Lung (tissue), 12 donors: ENCODE measurements around the gene ATRX. TPM values are rescaled to one million over a fixed set of nuclear protein-coding genes. Genes with fewer than 3 reads are reported as not detected.
"Not testable (repeated sequence)": the region's sequence is repeated elsewhere in the genome, so short reads cannot be mapped to it uniquely, and the experiment has no call there.

Experiments used
- ATAC-seq: fragments of 200-7000 bp; cut with Tn5 transposase; one replicate; pipeline ENCODE4 v1.9.1; 2020; ENCODE audit warnings: moderate number of reproducible peaks; ENCODE audit not compliant: insufficient read depth, low FRiP score
- DNase-seq, 3 donors: peaks; one replicate each; pipeline ENCODE4 v3.0.0-alpha.2; 2013 to 2017
- H3K27ac ChIP-seq, 2 donors: one replicate each; pipeline ENCODE4 v1.5.1; 2013; ENCODE audit warnings: mild to moderate bottlenecking in 2 of 2, moderate library complexity in 2 of 2, control low read depth in 1 of 2, inconsistent platforms in 1 of 2, low read depth in 1 of 2, low read length in 1 of 2
- H3K27me3 ChIP-seq, 3 donors: one replicate each; pipeline ENCODE4 v1.5.1; 2013; ENCODE audit warnings: low read length in 2 of 3; ENCODE audit not compliant: control insufficient read depth in 3 of 3, insufficient read depth in 3 of 3
- H3K36me3 ChIP-seq, 4 donors: one replicate each; pipeline ENCODE4 v1.5.1; 2013; ENCODE audit warnings: low read length in 4 of 4, mild to moderate bottlenecking in 1 of 4, moderate library complexity in 1 of 4; ENCODE audit not compliant: control insufficient read depth in 4 of 4, insufficient read depth in 4 of 4
- H3K4me1 ChIP-seq, 5 donors: one replicate each; pipeline ENCODE4 v1.5.1; 2013; ENCODE audit warnings: low read length in 5 of 5, mild to moderate bottlenecking in 2 of 5, moderate library complexity in 1 of 5; ENCODE audit not compliant: control insufficient read depth in 5 of 5, insufficient read depth in 5 of 5
- H3K4me3 ChIP-seq: one replicate; pipeline ENCODE4 v1.5.1; 2013; ENCODE audit warnings: mild to moderate bottlenecking, control low read depth, moderate library complexity
- H3K9ac ChIP-seq, 2 donors: one replicate each; pipeline ENCODE4 v1.5.1; 2013; ENCODE audit warnings: low read length in 2 of 2, control low read depth in 1 of 2; ENCODE audit not compliant: insufficient read depth in 1 of 2
- H3K9me3 ChIP-seq, 4 donors: one replicate each; pipeline ENCODE4 v1.5.1; 2013; ENCODE audit warnings: low read length in 3 of 4, mild to moderate bottlenecking in 1 of 4, moderate library complexity in 1 of 4; ENCODE audit not compliant: control insufficient read depth in 4 of 4, insufficient read depth in 3 of 4
- CTCF ChIP-seq: IDR thresholded peaks from 2 replicates; pipeline ENCODE4 v1.5.1; 2012; ENCODE audit warnings: mild to moderate bottlenecking; ENCODE audit errors: control extremely low read depth, extremely low read depth
- WGBS, 2 donors: extraction: QIAGEN DNeasy Blood & Tissue Kit; methylation state at CpG; one replicate each; pipeline ENCODE4 v1.1.7; 2013; 5-methylcytosine and 5-hydroxymethylcytosine counted together
- polyA plus RNA-seq, 2 donors: library from polyadenylated mRNA; stranded (reverse); fragments of 200-250 nt; gene quantifications; one replicate each; pipeline ENCODE4 v1.2.1, GENCODE V29; 2013
- total RNA-seq, 2 donors: library from RNA; depleted of rRNA in 1 of 2; stranded (reverse); fragments of >200 nt in 1 of 2; gene quantifications; one replicate each; pipeline ENCODE4 v1.2.1, GENCODE V29; 2014 to 2021
- donor health status: control.
- donor health status: control.
- donor health status: Bipolar disorder and iron deficiency.
- donor health status: healthy.
- donor health status: DM: yes; HTN: yes; CAD: no.

The ATRX gene
- total and polyA plus RNA-seq, 4 donors, result 10.6 to 208 (median 36.9) TPM

GRCh38 chrX:77755561-77755960, 30.5 kb downstream of the ATRX start:
- H3K27ac ChIP-seq, result no peak overlapping the region
- no peak overlapping the region for H3K9ac ChIP-seq
- H3K36me3 ChIP-seq, result no peaks in the 10 kb centered on the region
- ATAC-seq (no peak), DNase-seq (no peak)
- H3K4me3 ChIP-seq, result no peak overlapping the region
- no peaks in the 10 kb centered on the region for H3K27me3 ChIP-seq
- H3K9me3 ChIP-seq, result peaks cover 0 to 4% (median 0%) of the 10 kb centered on the region in 4 donors
- no peak for TF ChIP-seq CTCF
- WGBS, 2 donors, result 86 to 100% methylated on average over 6 of the region's 6 CpGs
- no peaks in the 10 kb centered on the region for H3K4me1 ChIP-seq

- not testable (repeated sequence) for H3K4me1 ChIP-seq, DNase-seq, H3K9ac ChIP-seq, H3K27me3 ChIP-seq, H3K27ac ChIP-seq, H3K36me3 ChIP-seq, H3K9me3 ChIP-seq, ATAC-seq, H3K4me3 ChIP-seq
- WGBS, 2 donors, result 89 to 93% methylated on average over 1 of the region's 1 CpG
Measured at GRCh38 chrX:77753942-77754341, 32.1 kb downstream of the ATRX start.

- H3K27me3 ChIP-seq, result no peaks in the 10 kb centered on the region
- no peaks in the 10 kb centered on the region for H3K36me3 ChIP-seq
- H3K4me1 ChIP-seq, result no peaks in the 10 kb centered on the region
- peak in 1 of 3 donors; percentile 6 for DNase-seq
- WGBS, 2 donors, result 71 to 84% methylated on average over 5 of the region's 5 CpGs
- no peaks in the 10 kb centered on the region for H3K9me3 ChIP-seq
- TF ChIP-seq CTCF, result no peak
- H3K27ac ChIP-seq, result no peak overlapping the region
- no peak overlapping the region for H3K9ac ChIP-seq
- no peak overlapping the region for H3K4me3 ChIP-seq
- no peak for ATAC-seq
Measured at GRCh38 chrX:77749695-77750094, 36.3 kb downstream of the ATRX start.

GRCh38 chrX:77743720-77744119, 42.3 kb downstream of the ATRX start:
- Histone ChIP-seq H3K9me3 (peaks cover 0 to 3% (median 0%) of the 10 kb centered on the region in 4 donors), H3K4me1 (peaks cover 0 to 9% (median 3%) of the 10 kb centered on the region in 5 donors), H3K9ac (no peak overlapping the region), H3K27ac (peak overlapping the region in 1 of 2 donors; percentile 49), H3K36me3 (no peaks in the 10 kb centered on the region), H3K4me3 (no peak overlapping the region), H3K27me3 (no peaks in the 10 kb centered on the region)
- 37 to 64% methylated on average over 2 of the region's 2 CpGs for WGBS, 2 donors
- DNase-seq, result no peak
- no peak for ATAC-seq
- TF ChIP-seq CTCF, result no peak
